Mammary epithelial cell (primary cell): ENCODE data around the gene NNMT.

Source experiments
- EZH2 ChIP-seq: IDR thresholded peaks from 2 replicates; pipeline ENCODE4 v1.6.1; 2012; ENCODE audit warnings: low read length, inconsistent platforms, borderline replicate concordance
- TF ChIP-seq, protein P1 (sequence below), 2 donors: IDR thresholded peaks in 1 of 2; conservative IDR thresholded peaks in 1 of 2; 2 replicates each; pipeline ENCODE4 v1.5.1; 2011 to 2012; ENCODE audit warnings: inconsistent platforms in 2 of 2, low read length in 2 of 2, mild to moderate bottlenecking in 2 of 2, control low read depth in 1 of 2, low read depth in 1 of 2; ENCODE audit not compliant: insufficient read depth in 1 of 2; ENCODE audit errors: extremely low read depth in 1 of 2

DNA sequence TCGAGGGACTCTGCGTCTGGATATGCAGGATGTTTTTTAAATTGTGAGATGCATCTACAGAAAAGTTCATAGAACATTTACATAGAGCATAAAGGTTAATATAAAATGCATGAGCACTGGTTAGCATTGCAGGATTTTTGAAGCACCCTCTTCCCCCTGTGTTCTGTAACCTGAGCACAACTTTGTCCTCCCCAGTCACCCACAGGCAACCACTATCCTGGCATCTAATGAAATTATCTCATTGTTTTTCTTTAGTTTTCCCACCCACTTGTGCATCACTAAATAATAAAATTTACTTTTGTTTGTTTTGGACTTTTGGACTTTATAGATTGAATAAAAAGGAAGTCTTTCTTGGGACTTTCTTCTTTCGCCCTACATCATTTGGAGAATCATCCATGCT, 10.0 kb upstream of the NNMT start:
- TF ChIP-seq, protein P1, sequence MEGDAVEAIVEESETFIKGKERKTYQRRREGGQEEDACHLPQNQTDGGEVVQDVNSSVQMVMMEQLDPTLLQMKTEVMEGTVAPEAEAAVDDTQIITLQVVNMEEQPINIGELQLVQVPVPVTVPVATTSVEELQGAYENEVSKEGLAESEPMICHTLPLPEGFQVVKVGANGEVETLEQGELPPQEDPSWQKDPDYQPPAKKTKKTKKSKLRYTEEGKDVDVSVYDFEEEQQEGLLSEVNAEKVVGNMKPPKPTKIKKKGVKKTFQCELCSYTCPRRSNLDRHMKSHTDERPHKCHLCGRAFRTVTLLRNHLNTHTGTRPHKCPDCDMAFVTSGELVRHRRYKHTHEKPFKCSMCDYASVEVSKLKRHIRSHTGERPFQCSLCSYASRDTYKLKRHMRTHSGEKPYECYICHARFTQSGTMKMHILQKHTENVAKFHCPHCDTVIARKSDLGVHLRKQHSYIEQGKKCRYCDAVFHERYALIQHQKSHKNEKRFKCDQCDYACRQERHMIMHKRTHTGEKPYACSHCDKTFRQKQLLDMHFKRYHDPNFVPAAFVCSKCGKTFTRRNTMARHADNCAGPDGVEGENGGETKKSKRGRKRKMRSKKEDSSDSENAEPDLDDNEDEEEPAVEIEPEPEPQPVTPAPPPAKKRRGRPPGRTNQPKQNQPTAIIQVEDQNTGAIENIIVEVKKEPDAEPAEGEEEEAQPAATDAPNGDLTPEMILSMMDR (conservative IDR thresholded peaks at IDR 0.05 in 1 of 2, IDR thresholded peaks at IDR 0.05 in 1 of 2; ENCODE audit: extremely low read depth in 1 of 2, insufficient read depth in 1 of 2, low read depth in 1 of 2, low read length in 2 of 2), result no peak
- TF ChIP-seq EZH2, result no peak
